Limb (tissue), 2 donors: ENCODE results near the gene CHN2.

Experiments used
- DNase-seq, 2 donors: peaks; one replicate each; pipeline ENCODE4 v3.0.0-alpha.2; 2016; ENCODE audit errors: extremely low spot score in 2 of 2

CHN2 gene

GRCh38 chr7:29308424-29308823 is 113.8 kb downstream of the CHN2 start:
- no peak for DNase-seq

- DNase-seq, result no peak
These were observed 114.7 kb downstream of the CHN2 start for GRCh38 chr7:29309041-29309854.

- DNase-seq, result no peak
These were observed 116.0 kb downstream of the CHN2 start for GRCh38 chr7:29310625-29311024.

- no peak for DNase-seq
These were observed 116.7 kb downstream of the CHN2 start for GRCh38 chr7:29311314-29311713.

GRCh38 chr7:29314148-29314547 is 119.6 kb downstream of the CHN2 start:
- no peak for DNase-seq

- DNase-seq, result no peak
These were observed 120.7 kb downstream of the CHN2 start for GRCh38 chr7:29315122-29315891.

- DNase-seq, result no peak
These were observed 121.3 kb downstream of the CHN2 start for GRCh38 chr7:29315892-29316270.

- DNase-seq, result no peak
These were observed 122.4 kb downstream of the CHN2 start for GRCh38 chr7:29316926-29317325.

GRCh38 chr7:29318853-29319718 is 124.5 kb downstream of the CHN2 start:
- no peak for DNase-seq

- no peak for DNase-seq
These were observed 125.3 kb downstream of the CHN2 start for GRCh38 chr7:29319719-29320521.

- no peak for DNase-seq
These were observed 126.0 kb downstream of the CHN2 start for GRCh38 chr7:29320577-29320976.

- no peak for DNase-seq
These were observed 127.6 kb downstream of the CHN2 start for GRCh38 chr7:29322023-29322712.

- DNase-seq, result no peak
These were observed 130.9 kb downstream of the CHN2 start for GRCh38 chr7:29325476-29325875.

GRCh38 chr7:29326864-29327263 is 132.3 kb downstream of the CHN2 start:
- DNase-seq, result no peak

GRCh38 chr7:29327455-29327854 is 132.9 kb downstream of the CHN2 start:
- DNase-seq, result no peak

GRCh38 chr7:29328045-29328444 is 133.5 kb downstream of the CHN2 start:
- DNase-seq, result no peak

GRCh38 chr7:29328811-29329210 is 134.2 kb downstream of the CHN2 start:
- no peak for DNase-seq

GRCh38 chr7:29329686-29330085 is 135.1 kb downstream of the CHN2 start:
- DNase-seq, result no peak

GRCh38 chr7:29330136-29330535 is 135.6 kb downstream of the CHN2 start:
- DNase-seq, result no peak

- no peak for DNase-seq
These were observed 136.6 kb downstream of the CHN2 start for GRCh38 chr7:29331163-29331562.
